Nephron progenitor cell (in vitro differentiated cells): ENCODE measurements around the gene ESF1.
A peak's percentile ranks its signal among the peaks of the same experiment; 100 is the strongest.

Experiments
- DNase-seq: peaks from one replicate; pipeline ENCODE4 v3.0.0; 2021
- H3K27ac Mint-ChIP-seq: 2 replicates; pipeline ENCODE4 v1.8.0; 2021; ENCODE audit warnings: mild to moderate bottlenecking, moderate library complexity, mixed read lengths
- H3K27me3 Mint-ChIP-seq: 2 replicates; pipeline ENCODE4 v1.8.0; 2021; ENCODE audit warnings: mild to moderate bottlenecking, low read depth, mixed read lengths; ENCODE audit not compliant: poor library complexity
- H3K36me3 Mint-ChIP-seq: 2 replicates; pipeline ENCODE4 v1.8.0; 2021; ENCODE audit warnings: low read depth, mixed read lengths
- H3K4me1 Mint-ChIP-seq: 2 replicates; pipeline ENCODE4 v1.8.0; 2021; ENCODE audit warnings: mixed read lengths
- H3K4me3 Mint-ChIP-seq: 2 replicates; pipeline ENCODE4 v1.8.0; 2021; ENCODE audit warnings: mild to moderate bottlenecking, moderate library complexity, mixed read lengths
- H3K9me3 Mint-ChIP-seq: 2 replicates; pipeline ENCODE4 v1.8.0; 2021; ENCODE audit warnings: mild to moderate bottlenecking, moderate library complexity, mixed read lengths
- CTCF ChIP-seq: fragments of 200-600 bp; sonication (generic); IDR thresholded peaks from 2 replicates; pipeline ENCODE4 v1.5.0; 2021; ENCODE audit warnings: antibody characterized with exemption

ESF1 gene

GRCh38 chr20:13786143-13786828 lies 1.6 kb upstream of the ESF1 start:
- peaks cover 38% of the 10 kb centered on the region for H3K36me3 Mint-ChIP-seq
- peaks cover 52% of the 10 kb centered on the region for H3K4me1 Mint-ChIP-seq
- H3K9me3 Mint-ChIP-seq = no peaks in the 10 kb centered on the region
- no peak for DNase-seq
- H3K4me3 Mint-ChIP-seq = peak overlapping the region; percentile 98
- TF ChIP-seq CTCF = no peak
- H3K27me3 Mint-ChIP-seq = no peaks in the 10 kb centered on the region
- H3K27ac Mint-ChIP-seq = peak overlapping the region; percentile 70

GRCh38 chr20:13784271-13784892 lies 337 bp downstream of the ESF1 start:
- no peak for TF ChIP-seq CTCF

GRCh38 chr20:13783528-13783927 lies 1.2 kb downstream of the ESF1 start:
- Mint-ChIP-seq H3K4me3 (peak overlapping the region; percentile 98), H3K9me3 (no peaks in the 10 kb centered on the region), H3K4me1 (peaks cover 56% of the 10 kb centered on the region), H3K36me3 (peaks cover 39% of the 10 kb centered on the region), H3K27ac (no peak overlapping the region), H3K27me3 (no peaks in the 10 kb centered on the region)
- DNase-seq = no peak
- no peak for TF ChIP-seq CTCF

More at GRCh38 chr20:13784271-13784892, 337 bp downstream of the ESF1 start:
- peaks cover 56% of the 10 kb centered on the region for H3K4me1 Mint-ChIP-seq
- H3K27me3 Mint-ChIP-seq = no peaks in the 10 kb centered on the region
- no peaks in the 10 kb centered on the region for H3K9me3 Mint-ChIP-seq
- H3K36me3 Mint-ChIP-seq = peaks cover 39% of the 10 kb centered on the region
- H3K27ac Mint-ChIP-seq = peak overlapping the region; percentile 99
- H3K4me3 Mint-ChIP-seq = peak overlapping the region; percentile 98
- DNase-seq = peak; percentile 55

- TF ChIP-seq CTCF = no peak
- no peaks in the 10 kb centered on the region for H3K9me3 Mint-ChIP-seq
- H3K36me3 Mint-ChIP-seq = peaks cover 68% of the 10 kb centered on the region
- H3K27ac Mint-ChIP-seq = no peak overlapping the region
- no peak overlapping the region for H3K4me3 Mint-ChIP-seq
- no peaks in the 10 kb centered on the region for H3K27me3 Mint-ChIP-seq
- H3K4me1 Mint-ChIP-seq = peaks cover 22% of the 10 kb centered on the region
- no peak for DNase-seq
These were observed 5.9 kb downstream of the ESF1 start for GRCh38 chr20:13778827-13779226.

GRCh38 chr20:13777171-13777601 lies 7.5 kb downstream of the ESF1 start:
- Mint-ChIP-seq H3K9me3 (no peaks in the 10 kb centered on the region), H3K27me3 (no peaks in the 10 kb centered on the region), H3K36me3 (peaks cover 69% of the 10 kb centered on the region), H3K4me1 (peaks cover 5% of the 10 kb centered on the region), H3K4me3 (no peak overlapping the region), H3K27ac (peak overlapping the region; percentile 8)
- TF ChIP-seq CTCF = no peak
- no peak for DNase-seq

GRCh38 chr20:13775867-13776266 lies 8.9 kb downstream of the ESF1 start:
- Mint-ChIP-seq H3K27ac (no peak overlapping the region), H3K36me3 (peaks cover 68% of the 10 kb centered on the region), H3K9me3 (no peaks in the 10 kb centered on the region)

More at GRCh38 chr20:13775867-13776266, 8.9 kb downstream of the ESF1 start:
- no peak for TF ChIP-seq CTCF
- no peak for DNase-seq
- H3K27me3 Mint-ChIP-seq = no peaks in the 10 kb centered on the region
- peaks cover 4% of the 10 kb centered on the region for H3K4me1 Mint-ChIP-seq
- H3K4me3 Mint-ChIP-seq = no peak overlapping the region
